G401.6 (cell line): ENCODE data around the gene PPP2R2C.

ENCODE experiments used
- FAIRE-seq: peaks from 2 replicates; lab custom pipeline; 2012; peaks lifted over from hg19 to GRCh38; lab: Jason Lieb, UNC

Gene PPP2R2C

GRCh38 chr4:6301732-6302442 is 170.5 kb downstream of the PPP2R2C start:
- no peak for FAIRE-seq

DNA sequence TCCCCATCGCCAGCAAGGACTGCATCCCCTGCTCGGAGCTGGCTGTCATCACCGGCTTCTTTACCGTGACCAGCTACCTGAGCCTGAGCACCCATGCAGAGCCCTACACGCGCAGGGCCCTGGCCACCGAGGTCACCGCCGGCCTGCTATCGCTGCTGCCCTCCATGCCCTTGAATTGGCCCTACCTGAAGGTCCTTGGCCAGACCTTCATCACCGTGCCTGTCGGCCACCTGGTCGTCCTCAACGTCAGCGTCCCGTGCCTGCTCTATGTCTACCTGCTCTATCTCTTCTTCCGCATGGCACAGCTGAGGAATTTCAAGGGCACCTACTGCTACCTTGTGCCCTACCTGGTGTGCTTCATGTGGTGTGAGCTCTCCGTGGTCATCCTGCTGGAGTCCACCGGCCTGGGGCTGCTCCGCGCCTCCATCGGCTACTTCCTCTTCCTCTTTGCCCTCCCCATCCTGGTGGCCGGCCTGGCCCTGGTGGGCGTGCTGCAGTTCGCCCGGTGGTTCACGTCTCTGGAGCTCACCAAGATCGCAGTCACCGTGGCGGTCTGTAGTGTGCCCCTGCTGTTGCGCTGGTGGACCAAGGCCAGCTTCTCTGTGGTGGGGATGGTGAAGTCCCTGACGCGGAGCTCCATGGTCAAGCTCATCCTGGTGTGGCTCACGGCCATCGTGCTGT is 171.2 kb downstream of the PPP2R2C start:
- no peak for FAIRE-seq

DNA sequence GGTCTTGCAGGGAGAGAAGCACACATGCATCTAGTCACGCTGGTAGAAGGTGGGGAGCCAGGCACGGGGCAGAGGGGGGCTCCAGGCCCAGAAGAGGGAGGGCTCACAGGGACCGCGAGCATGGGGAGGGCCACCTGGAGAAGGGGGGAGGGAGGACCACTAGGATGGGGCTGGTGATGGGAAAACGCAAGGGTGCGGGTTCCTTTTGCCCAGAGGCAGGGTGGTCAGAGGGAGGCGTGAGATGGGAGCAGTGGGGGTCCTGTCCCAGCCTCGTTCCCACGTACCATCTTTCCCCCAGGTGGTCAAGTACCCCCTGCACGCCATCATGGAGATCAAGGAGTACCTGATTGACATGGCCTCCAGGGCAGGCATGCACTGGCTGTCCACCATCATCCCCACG is 172.1 kb downstream of the PPP2R2C start:
- no peak for FAIRE-seq

- no peak for FAIRE-seq
Observed at GRCh38 chr4:6299875-6300274, 172.5 kb downstream of the PPP2R2C start.

- FAIRE-seq = no peak
Observed at GRCh38 chr4:6298852-6299251, 173.6 kb downstream of the PPP2R2C start.

DNA sequence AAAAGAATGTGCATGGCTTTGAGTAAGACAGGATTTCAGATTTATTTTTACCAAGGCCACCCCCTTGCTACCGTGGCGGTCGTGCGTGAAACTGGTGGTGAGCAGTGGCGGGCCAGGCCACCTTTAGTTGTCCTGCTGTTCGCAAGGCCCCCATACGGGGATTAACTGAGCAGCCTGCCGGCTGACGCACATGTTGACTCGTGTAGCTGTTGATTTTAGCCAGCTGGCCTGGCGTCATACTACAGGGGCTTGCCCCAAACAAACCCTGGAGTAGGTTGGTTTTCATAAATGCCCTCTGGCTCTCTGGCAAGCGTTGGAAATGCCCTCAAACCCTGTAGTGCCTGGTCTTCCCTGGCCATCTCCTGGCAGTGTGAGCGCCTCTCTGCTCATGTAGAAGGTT is 174.4 kb downstream of the PPP2R2C start:
- FAIRE-seq = no peak

GRCh38 chr4:6297266-6297815 is 175.1 kb downstream of the PPP2R2C start:
- no peak for FAIRE-seq

DNA sequence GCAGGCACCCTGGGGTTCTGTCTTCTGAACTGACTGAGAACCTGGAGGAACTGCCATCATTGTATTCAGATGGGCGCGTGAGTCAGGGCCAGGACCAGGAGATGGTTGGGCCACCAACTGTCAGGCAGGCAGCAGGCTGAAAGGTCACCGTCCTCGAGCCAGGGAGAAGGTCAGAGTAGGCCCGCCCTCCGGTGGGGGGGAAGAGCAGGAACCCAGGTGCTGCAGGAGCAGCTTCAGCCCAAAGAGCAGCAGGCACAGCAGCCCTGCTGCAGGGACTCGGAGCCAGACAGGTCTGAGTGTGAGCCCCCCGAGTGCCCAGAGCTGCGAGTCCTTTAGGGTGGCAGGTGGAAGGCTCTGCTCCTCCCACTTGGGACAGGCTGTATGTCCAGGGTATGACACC is 176.4 kb downstream of the PPP2R2C start:
- FAIRE-seq = no peak

GRCh38 chr4:6295495-6295894 is 176.9 kb downstream of the PPP2R2C start:
- no peak for FAIRE-seq

DNA sequence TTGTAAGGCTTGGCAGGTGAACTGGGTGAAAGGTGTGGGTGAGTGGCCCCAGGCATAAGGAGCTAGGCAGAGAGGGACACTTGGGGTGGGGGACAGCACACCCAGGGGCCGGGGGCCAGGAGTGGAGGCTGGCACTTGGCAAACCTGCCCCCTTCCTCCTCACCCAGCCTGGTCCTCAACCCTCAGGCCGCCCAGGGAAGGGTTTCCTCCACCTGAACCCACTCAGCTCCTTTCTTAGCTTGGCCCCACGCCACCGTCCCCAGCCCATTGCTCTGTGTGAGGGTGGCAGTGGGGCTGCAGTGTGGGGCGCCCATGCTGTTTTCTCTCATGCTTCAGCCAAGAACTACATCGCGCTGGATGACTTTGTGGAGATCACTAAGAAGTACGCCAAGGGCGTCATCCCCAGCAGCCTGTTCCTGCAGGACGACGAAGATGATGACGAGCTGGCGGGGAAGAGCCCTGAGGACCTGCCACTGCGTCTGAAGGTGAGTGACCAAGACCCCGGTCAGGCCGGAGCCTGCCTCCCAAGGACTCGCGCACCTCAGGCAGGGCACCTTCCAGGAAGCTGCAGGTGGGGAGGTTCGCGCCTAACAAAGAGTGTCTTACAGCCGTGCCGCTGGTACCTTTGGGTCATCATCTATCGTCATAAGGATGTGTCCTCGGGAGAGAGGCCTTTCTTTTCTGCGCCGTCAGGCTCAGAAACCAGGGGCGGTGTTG is 177.6 kb downstream of the PPP2R2C start:
- FAIRE-seq = no peak

DNA sequence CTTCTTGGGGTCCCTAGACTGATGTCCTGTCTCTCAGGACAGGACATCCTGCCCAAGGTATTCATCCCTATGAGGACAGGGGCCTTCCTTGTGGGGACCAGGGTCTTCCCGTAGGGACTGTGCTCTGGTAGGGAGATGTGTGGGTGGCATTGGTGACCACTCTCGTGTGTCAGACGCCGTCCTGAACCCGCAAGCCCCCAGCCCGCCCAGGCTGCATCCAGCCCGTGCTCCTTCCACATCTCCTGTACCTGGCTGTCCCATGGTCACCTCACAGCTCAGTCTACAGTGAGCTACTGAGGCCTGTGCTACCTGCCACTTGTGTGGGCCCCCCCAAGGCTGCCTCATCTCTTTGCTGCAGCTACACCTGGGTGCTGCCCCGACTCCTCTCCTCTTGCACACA is 178.8 kb downstream of the PPP2R2C start:
- FAIRE-seq = no peak

DNA sequence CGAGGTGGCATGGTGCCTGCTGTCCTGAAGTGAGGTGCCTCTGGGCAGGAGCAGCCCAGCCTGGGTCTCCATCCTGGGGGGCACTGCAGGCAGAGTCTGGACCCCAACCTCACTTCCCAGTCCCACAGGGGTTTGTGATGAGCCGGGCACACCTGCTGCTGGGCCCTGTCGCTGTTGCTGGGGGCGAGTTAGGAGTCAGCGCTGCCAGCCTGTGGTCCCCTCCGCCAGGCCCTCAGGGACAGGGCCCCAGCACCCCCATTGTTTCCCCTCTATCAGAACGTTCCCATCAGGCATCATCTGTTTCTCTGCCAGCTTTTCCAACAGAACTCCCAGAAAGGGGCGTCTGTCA is 179.3 kb downstream of the PPP2R2C start:
- no peak for FAIRE-seq

DNA sequence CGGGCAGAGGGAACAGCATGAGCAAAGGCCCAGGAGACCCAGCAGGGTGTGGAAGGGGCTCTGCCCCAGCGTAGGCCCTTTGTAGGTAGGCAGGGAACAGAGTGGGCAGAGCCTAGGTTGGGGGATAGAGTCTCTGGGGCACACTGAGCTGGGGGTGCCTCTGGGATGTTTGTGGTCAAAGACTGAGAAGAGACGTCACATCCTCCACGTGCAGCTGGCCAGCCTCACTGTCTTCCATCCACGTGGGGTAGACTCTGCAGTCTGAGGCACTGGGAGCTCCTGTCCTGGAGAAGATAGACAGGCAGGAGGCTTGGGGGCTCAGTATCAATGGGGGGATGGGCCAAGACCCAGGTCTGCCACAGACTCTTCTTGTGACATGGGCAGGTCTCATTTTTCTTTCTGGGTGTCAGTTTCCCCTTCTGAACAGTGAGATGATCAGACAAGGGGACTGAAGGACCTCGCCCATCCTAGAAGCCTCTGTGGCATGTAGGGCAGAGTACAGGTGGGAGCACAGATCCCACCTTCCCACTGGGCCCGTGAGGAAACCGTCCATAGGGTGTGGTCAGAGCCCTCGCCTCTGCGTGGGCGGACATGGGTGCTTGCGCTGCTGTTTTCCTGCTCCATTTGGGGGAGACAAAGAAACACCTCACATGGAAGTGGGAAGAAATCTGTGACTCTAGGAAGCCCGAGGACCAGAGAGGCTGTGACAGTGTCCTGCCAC is 179.9 kb downstream of the PPP2R2C start:
- no peak for FAIRE-seq

DNA sequence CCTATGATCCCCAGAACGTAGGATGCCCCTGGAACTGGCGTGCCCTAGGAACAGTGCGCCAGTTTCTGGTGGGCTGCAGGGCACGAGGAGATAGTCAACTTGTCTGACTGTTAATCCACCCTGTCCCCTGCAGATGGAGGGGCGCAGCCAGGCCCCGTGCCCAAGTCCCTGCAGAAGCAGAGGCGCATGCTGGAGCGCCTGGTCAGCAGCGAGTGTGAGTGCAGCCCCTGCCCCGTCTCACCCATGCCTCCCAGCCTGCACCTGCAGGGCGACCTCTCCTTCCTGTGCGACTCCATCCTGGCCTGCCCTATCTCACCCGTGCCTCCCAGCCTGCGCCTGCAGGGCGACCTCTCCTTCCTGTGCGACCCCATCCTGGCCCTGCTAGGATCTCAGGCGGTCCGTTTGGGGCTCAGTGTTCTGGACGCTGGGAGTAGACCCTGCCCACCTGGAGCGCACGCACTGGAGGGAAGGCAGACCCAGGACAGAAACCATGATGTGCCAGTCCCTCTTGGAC is 180.6 kb downstream of the PPP2R2C start:
- FAIRE-seq = no peak

GRCh38 chr4:6290769-6291547 is 181.5 kb downstream of the PPP2R2C start:
- no peak for FAIRE-seq

DNA sequence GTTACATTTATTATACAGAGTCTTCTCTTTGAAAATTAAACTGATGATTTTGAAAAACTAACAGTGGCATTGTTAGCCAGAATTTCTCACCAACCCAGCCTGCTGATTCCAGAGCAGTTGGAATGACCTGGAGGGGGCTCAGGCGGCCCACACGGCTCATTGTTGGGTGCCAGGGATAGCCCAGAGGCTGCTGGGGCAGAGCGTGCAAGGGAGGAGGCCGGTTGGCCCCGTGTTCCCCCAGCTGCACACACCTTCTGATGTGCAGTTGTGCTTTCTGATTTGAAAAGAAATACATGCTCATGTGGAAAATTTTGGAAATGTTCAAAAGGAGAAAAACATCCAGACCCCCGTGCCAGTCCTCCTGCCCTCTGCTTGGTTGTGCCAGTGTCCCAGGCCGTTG is 182.2 kb downstream of the PPP2R2C start:
- no peak for FAIRE-seq

GRCh38 chr4:6288871-6289270 is 183.5 kb downstream of the PPP2R2C start:
- no peak for FAIRE-seq

- no peak for FAIRE-seq
Observed at GRCh38 chr4:6288342-6288741, 184.1 kb downstream of the PPP2R2C start.

DNA sequence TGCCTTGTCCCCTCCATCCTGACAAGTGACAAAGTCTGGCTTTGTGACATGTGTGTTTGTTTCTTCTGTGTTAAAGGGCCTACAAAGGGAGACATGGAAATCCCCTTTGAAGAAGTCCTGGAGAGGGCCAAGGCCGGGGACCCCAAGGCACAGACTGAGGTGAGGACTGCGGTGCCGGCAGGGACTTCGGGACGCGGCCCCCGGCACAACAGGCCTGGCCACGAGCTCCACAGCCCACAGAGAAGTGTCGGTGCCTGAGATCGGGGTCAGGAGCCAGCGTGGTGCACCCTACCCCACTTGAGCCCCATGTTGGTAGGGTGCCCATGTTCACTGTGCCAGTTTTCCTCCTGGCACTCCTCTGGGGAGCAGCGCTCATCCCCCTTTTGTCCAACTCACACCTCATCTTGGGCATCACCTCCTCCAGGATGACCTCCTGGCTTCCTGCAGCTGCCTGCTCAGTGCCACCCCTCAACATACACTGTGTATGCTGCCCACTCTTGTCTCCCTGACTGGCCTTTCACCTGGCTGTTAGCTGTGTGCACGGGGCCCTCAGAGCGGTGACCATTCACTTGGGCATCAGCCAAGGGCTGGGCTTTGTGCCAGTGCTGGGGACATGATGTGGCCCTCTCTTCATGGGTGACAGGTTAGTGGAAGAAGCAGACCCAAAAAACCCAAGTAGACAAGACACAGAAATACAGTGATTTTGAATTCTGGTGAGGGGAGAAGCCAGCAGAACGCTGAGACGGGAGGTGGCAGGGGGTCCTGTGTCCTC is 185.2 kb downstream of the PPP2R2C start:
- FAIRE-seq = no peak

DNA sequence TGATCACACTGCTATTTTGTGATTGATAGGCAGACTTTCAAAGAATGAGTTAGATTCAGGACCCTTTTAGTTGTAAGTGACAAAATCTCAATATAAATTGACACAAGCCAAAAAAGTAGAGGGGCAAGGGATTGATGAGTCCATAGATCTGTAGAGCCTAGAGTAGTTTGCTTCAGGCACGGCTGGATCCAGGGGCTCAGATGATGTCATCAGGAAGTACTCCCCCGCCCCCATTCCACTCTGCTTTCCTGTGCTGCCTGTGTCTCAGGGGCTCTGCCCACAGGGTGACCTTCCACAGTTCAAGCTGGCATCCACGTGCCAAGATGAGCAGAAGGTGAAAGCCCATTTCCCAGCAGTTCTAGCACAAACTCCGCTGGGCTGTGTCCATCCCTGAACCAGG is 189.1 kb downstream of the PPP2R2C start:
- FAIRE-seq = no peak

DNA sequence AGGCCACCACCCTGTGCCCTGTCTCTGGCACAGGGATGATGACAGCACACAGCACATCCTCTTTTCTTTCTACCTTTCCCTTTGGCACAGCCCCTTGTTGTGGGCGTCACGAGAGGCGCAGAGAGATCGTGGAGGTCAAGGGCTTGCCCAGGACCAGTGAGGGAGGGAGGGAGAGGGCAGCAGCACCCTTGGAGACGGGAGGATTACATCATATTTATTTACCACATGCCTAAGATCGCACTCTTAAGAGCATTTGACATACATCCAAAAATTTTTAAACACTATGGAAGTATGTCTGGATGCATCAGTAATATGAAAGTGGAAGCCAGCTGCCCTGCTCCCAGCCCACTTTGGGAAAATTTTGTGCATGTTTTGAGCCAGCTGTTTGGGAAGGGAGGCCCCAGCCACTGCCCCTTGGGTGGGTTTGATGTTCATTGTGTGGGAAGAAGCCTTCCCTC is 190.1 kb downstream of the PPP2R2C start:
- FAIRE-seq = no peak
